SK-N-SH treated with all-trans-retinoic acid at 6 μM for 48 hours (cell line): ENCODE measurements around the gene COL4A1.

Experiments
- ESRRG ChIP-seq: fragments of 250-450 bp; sonication (Bioruptor Pico); IDR thresholded peaks from 2 replicates; pipeline ENCODE4 v1.6.1; 2021; ENCODE audit warnings: mild to moderate bottlenecking
- PPARA ChIP-seq: fragments of 250-450 bp; sonication (Bioruptor Pico); IDR thresholded peaks from 2 replicates; pipeline ENCODE4 v1.5.0; 2020; ENCODE audit warnings: mild to moderate bottlenecking, borderline replicate concordance

GRCh38 chr13:110273254-110273653 is 33.7 kb downstream of the COL4A1 start:
- TF ChIP-seq ESRRG (CRISPR knock-in tag) (no peak), PPARA (no peak)
